IgD-negative memory B cell (primary cell): ENCODE data around the gene FGGY. TPM values are rescaled to one million over a fixed set of nuclear protein-coding genes. Genes with fewer than 3 reads are reported as not detected.

Experiments used
- H3K27ac Mint-ChIP-seq, 3 donors: one replicate each; pipeline ENCODE4 v1.8.0; 2020 to 2022; ENCODE audit warnings: mild to moderate bottlenecking in 3 of 3, mixed read lengths in 3 of 3, moderate library complexity in 1 of 3
- H3K27me3 Mint-ChIP-seq: one replicate; pipeline ENCODE4 v1.8.0; 2021; ENCODE audit warnings: mixed read lengths
- H3K36me3 Mint-ChIP-seq: one replicate; pipeline ENCODE4 v1.8.0; 2020; ENCODE audit warnings: mild to moderate bottlenecking, mixed read lengths
- H3K4me1 Mint-ChIP-seq, 3 donors: one replicate each; pipeline ENCODE4 v1.8.0; 2020 to 2022; ENCODE audit warnings: mixed read lengths in 3 of 3, mild to moderate bottlenecking in 1 of 3
- H3K4me3 Mint-ChIP-seq, 4 donors: one replicate each; pipeline ENCODE4 v1.8.0; 2020 to 2022; ENCODE audit warnings: mild to moderate bottlenecking in 4 of 4, mixed read lengths in 4 of 4, moderate library complexity in 3 of 4
- H3K9me3 Mint-ChIP-seq, 3 donors: one replicate each; pipeline ENCODE4 v1.8.0; 2020 to 2021; ENCODE audit warnings: mixed read lengths in 3 of 3, mild to moderate bottlenecking in 1 of 3
- polyA plus RNA-seq: library from polyadenylated mRNA; unstranded; fragments of 300-500 nt; fragmentation: Illumina TruSeq; gene quantifications from one replicate; pipeline ENCODE4 v1.2.3, GENCODE V29; 2021

Gene FGGY
- polyA plus RNA-seq, 1 donor from 2014 or later = 6.1 TPM

DNA sequence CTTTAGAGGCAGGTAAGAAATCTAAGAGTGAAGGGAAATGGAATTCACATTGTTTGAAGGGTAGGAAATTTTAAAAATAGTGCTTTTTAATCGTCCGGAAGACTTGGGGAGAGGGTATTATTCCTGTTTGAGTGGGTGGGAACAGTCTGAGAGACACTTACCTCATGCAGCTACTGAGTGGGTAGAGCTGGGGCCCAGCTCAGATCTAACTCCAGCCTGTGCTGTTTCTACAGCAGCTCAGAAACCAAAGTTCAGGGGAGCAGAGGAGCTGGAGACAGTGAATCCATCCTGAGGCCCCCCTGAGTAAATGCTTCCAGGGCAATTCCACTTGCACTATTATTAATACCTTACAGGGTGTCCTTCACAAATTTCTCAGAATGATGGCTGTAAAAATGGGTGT is 63.8 kb downstream of the FGGY start:
- Mint-ChIP-seq H3K27ac (no peak overlapping the region), H3K9me3 (no peaks in the 10 kb centered on the region), H3K4me3 (no peak overlapping the region), H3K27me3 (no peaks in the 10 kb centered on the region), H3K36me3 (peaks cover 18% of the 10 kb centered on the region), H3K4me1 (peaks cover 0 to 1% (median 0%) of the 10 kb centered on the region in 3 donors)

DNA sequence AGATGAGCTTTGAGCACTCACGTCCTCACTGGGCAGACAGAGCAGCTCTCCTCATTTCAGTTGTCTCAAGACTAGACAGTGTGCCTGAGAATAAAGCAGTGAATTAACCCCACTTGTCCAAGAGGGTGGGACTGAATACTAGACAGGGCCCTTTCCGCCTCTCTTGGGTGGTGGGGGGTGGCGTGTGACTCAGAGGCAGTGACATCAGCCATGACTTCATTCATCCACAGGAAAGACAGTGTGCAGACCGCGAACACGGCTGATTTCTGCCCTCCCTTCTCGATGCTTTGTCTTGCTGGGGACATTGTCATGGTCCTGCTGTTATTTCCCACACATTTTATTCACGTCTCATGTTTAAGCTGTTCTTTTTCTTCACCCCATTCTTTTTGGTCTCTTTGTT is 64.9 kb downstream of the FGGY start:
- Mint-ChIP-seq H3K9me3 (no peaks in the 10 kb centered on the region), H3K4me3 (no peak overlapping the region), H3K27ac (no peak overlapping the region)

DNA sequence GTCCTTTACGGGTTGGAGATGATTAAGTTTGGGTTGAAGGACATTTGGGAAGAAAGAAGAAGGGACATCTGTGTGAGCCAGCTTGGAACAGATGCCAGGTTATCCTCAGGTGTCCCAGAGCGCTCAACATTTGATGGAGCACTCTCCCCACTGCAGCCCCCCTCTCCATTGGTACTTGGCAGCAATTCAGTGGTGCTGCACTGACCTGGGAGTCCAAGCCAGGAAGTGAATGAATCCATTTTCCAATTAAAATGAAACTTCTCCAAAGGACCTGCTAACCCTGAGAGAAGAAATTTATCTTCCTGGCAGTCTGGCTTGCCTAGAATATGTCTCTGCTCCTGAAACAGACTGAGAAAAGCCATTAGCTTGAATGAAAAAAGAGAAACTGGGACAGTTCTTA is 67.1 kb downstream of the FGGY start:
- no peak overlapping the region for H3K27ac Mint-ChIP-seq
- no peaks in the 10 kb centered on the region for H3K9me3 Mint-ChIP-seq
- peaks cover 0 to 1% (median 0%) of the 10 kb centered on the region in 3 donors for H3K4me1 Mint-ChIP-seq
- peaks cover 24% of the 10 kb centered on the region for H3K36me3 Mint-ChIP-seq
- H3K27me3 Mint-ChIP-seq = no peaks in the 10 kb centered on the region
- H3K4me3 Mint-ChIP-seq = no peak overlapping the region

More for the DNA sequence above, 64.9 kb downstream of the FGGY start:
- Mint-ChIP-seq H3K27me3 (no peaks in the 10 kb centered on the region), H3K4me1 (peaks cover 0 to 1% (median 0%) of the 10 kb centered on the region in 3 donors), H3K36me3 (peaks cover 23% of the 10 kb centered on the region)

DNA sequence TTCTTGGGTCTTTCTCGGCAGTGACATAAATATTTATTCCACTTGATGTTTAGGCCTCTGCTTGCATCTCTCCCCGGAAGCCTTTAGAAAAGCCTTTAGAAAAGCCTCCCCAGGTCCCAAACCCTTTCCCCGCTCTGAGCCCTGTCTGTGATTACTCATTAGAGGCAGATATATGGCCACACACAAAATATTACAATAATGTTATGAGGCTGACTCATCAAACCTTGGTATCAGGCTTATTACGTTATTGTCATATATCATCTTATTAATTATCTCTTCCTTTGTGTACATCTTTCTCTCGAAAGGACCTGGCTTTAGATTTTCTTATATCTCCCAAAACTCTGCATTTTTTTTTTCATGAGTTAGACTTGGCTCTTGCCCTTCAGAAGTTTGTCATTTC is 69.5 kb downstream of the FGGY start:
- Mint-ChIP-seq H3K27me3 (no peaks in the 10 kb centered on the region), H3K27ac (peak overlapping the region in 1 of 3 donors; percentile 7), H3K4me3 (no peak overlapping the region), H3K36me3 (peaks cover 23% of the 10 kb centered on the region), H3K9me3 (no peaks in the 10 kb centered on the region), H3K4me1 (peaks cover 0 to 1% (median 0%) of the 10 kb centered on the region in 3 donors)

DNA sequence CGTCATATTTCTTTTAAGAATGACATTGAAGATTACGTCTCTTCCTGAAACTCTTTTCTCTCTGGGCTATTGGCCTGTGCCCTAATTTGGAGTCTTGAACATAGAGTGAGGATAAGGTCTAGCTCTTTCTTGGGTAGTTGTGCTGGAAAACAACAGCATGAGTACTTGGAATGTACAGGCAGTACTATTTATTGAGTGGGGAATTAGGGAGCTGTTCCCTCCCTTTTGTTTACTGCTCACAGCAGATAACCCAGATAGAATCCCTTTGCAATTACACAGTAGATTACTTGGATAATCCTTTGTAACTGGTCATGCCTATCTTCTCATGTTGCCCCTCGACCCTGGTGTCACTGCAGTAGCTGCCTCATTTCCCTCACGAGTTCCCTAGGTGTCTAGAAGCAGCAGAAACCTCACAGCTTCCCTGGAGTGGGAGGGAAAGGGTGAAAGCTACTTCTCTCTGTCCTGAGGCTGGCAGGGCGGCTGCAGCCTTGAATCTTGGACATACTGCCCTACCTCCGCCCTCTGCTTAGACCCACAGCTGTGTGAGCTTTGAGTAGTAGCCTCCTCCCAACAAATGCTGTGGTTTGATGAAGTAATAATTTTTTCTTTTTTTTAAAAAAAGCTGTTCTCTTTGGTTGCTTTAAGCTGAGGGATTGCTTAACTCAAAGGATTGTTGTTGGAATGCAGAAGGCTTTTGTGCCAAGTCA is 70.6 kb downstream of the FGGY start:
- Mint-ChIP-seq H3K36me3 (peaks cover 17% of the 10 kb centered on the region), H3K27ac (peak overlapping the region in 1 of 3 donors; percentile 56), H3K4me3 (no peak overlapping the region), H3K9me3 (no peaks in the 10 kb centered on the region), H3K4me1 (peaks cover 0 to 1% (median 0%) of the 10 kb centered on the region in 3 donors), H3K27me3 (no peaks in the 10 kb centered on the region)

DNA sequence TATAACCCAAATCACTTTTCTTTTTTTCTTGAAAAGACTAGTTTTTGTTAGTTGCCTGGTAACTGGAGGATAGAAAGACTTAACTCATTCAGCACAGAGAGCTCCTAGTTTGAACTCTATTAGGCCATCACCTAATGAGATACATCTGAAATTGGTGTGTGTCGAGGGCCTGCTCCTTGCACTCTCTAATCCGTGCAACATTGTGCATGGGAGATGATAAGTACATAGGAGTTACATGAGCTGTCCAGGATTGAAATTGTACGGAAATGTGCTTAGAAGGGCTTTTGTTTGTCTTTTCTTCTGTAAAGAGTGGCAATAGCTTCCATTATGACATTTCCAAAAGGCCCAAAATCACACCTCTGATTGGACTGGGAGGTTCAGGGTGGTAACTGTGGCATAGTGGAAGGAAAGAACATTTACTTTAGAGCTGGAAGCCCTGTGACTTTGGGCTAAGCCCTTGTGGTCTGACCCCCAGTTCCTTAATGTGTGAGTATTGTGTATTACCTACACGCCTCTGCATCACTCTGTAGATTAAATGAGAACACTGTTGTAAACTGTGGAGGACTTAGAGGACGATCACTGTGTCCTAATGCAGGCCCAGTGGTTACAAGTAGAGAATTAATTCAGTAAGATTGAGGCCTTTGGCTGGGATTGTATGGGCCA is 71.2 kb downstream of the FGGY start:
- Mint-ChIP-seq H3K4me3 (no peak overlapping the region), H3K9me3 (no peaks in the 10 kb centered on the region), H3K27me3 (no peaks in the 10 kb centered on the region), H3K27ac (peak overlapping the region in 1 of 3 donors; percentile 56), H3K36me3 (peaks cover 19% of the 10 kb centered on the region), H3K4me1 (peaks cover 0 to 1% (median 0%) of the 10 kb centered on the region in 3 donors)

DNA sequence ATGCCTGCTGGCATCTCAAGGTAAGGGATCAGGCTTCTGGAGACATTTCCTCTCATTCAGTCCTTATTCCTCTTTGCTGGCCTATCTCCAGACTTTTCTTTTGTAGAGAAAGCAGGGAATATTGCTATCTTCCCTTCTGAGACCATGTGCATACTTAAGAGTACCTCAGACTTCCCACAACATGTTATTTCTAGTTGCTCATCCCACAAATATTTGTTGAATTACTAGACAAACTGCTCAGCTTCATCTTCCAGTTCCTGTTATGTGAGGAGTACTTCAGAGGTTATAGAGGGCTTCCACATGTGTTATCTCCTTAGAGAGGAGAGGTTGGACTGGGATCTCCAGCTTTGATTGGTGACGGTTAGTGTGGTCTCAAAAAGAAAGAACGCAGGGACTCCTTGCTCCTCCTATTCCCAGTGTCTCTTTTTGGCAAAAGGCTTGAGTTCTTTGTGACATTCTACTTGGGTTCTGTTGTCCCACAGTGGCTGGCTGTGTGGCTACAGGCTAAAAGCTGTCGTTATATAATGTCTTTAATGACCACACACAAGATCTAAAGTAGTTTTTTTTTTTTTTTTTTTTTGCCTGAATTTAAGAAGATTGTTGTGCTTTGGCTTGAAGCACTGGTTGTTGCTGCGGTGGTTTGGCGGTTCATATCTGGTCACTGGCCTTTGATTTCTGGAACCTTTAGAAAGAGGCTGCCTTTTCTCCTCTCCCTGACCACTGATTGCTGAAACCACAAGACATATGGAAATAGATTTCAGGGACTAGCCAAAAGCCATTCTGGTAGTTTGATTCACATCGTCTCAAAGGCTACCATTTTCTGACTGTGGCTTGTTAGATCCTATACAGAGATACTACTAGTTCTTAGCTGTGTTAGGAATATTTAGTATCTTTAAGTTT is 78.7 kb downstream of the FGGY start:
- H3K4me1 Mint-ChIP-seq = no peaks in the 10 kb centered on the region
- H3K4me3 Mint-ChIP-seq = peak overlapping the region in 1 of 4 donors; percentile 33
- peaks cover 8% of the 10 kb centered on the region for H3K36me3 Mint-ChIP-seq
- no peak overlapping the region for H3K27ac Mint-ChIP-seq
- no peaks in the 10 kb centered on the region for H3K27me3 Mint-ChIP-seq
- no peaks in the 10 kb centered on the region for H3K9me3 Mint-ChIP-seq

DNA sequence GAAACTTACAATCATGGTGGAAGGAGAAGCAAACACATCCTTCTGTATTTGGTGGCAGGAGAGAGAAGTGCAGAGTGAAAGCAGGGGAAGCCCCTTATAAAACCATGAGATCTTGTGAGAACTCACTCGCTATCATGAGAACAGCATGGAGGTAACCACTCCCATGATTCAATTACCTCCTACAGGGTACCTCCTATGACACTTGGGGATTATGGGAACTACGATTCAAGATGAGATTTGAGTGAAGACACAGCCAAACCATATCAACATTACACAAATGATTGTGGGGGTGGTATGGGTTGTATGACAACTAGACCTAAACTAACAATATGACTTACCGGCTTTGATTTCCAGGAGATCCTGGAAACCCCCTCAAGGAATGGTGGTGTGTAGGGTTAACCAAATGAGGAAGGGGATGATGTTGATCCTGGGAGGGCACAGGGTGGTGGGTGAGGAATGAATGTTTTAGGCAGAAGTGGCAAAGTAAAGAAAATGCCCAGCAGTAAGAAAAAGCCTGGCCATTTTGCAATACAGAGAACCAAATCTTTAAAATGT is 80.5 kb downstream of the FGGY start:
- H3K9me3 Mint-ChIP-seq = no peaks in the 10 kb centered on the region
- peaks cover 10% of the 10 kb centered on the region for H3K36me3 Mint-ChIP-seq
- H3K27me3 Mint-ChIP-seq = no peaks in the 10 kb centered on the region
- no peaks in the 10 kb centered on the region for H3K4me1 Mint-ChIP-seq
- no peak overlapping the region for H3K4me3 Mint-ChIP-seq
- no peak overlapping the region for H3K27ac Mint-ChIP-seq

DNA sequence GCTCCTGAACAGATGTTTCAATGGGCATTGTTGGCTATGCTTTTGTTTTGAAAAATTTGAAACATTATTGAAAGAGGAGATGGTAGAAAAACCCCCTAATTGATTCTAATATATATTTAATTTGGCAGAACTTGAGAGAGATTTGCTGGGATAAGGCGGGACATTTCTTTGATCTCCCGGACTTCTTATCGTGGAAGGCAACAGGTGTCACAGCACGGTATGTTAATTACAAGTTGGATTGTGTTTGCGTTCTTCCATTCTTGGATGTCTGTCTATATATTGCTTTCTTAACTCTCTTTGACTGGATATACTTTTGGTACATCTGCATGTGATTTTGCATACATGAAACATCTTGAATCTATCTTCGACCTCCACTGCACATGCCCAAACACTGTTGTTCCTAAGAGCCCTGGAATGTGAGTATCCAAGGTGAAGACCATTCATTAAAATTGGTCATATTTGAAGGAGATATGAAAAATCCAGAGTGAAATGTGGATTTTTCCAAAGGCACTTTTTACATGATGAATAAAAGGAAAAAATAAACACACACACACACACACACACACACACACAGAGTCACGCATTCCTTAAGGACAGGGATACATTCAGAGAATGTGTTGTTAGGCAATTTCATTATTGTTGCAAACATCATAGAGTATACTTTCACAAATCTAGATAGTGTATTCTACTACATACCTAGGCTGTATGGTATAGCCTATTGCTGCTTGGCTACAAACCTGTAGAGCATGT is 81.9 kb downstream of the FGGY start:
- Mint-ChIP-seq H3K36me3 (peaks cover 9% of the 10 kb centered on the region), H3K27ac (no peak overlapping the region), H3K4me3 (no peak overlapping the region), H3K4me1 (peaks cover 0 to 1% (median 0%) of the 10 kb centered on the region in 3 donors), H3K27me3 (no peaks in the 10 kb centered on the region), H3K9me3 (no peaks in the 10 kb centered on the region)

DNA sequence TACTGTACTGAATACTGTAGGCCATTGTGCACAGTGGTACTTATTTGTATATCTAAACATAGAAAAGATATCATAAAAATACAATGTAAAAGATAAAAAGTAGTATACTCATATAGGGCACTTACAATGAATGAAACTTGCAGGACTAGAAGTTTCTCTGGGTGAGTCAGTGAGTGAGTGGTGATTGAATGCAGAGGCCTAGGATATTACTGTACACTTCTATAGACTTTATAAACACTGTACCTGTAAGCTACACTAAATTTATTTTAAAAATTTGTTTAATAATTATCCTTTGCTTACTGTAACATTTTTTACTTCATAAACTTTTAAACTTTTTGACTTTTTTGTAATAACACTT is 82.5 kb downstream of the FGGY start:
- no peaks in the 10 kb centered on the region for H3K9me3 Mint-ChIP-seq
- H3K36me3 Mint-ChIP-seq = peaks cover 9% of the 10 kb centered on the region
- H3K27me3 Mint-ChIP-seq = no peaks in the 10 kb centered on the region
- H3K4me3 Mint-ChIP-seq = no peak overlapping the region
- no peak overlapping the region for H3K27ac Mint-ChIP-seq
- peaks cover 0 to 3% (median 2%) of the 10 kb centered on the region in 3 donors for H3K4me1 Mint-ChIP-seq

DNA sequence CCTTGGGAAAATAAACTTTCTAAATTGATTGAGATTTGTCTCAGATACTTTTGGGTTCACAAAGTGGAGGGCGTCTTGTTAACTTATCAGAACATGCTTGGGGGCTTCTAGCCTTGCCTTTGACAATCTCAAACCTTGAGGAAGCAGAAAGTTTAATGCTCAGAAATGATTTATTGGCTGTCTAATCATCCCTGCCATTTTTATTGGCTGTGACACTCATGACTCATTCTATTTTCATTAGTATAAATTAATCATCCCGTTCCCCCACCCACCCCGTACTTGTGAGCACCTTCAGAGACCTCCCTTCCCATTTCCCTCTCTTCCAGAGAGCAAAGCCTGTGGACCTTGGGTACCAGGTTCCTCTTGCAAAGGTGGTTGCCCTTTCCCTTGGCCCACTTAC is 87.1 kb downstream of the FGGY start:
- H3K27ac Mint-ChIP-seq = peak overlapping the region in 1 of 3 donors; percentile 14

DNA sequence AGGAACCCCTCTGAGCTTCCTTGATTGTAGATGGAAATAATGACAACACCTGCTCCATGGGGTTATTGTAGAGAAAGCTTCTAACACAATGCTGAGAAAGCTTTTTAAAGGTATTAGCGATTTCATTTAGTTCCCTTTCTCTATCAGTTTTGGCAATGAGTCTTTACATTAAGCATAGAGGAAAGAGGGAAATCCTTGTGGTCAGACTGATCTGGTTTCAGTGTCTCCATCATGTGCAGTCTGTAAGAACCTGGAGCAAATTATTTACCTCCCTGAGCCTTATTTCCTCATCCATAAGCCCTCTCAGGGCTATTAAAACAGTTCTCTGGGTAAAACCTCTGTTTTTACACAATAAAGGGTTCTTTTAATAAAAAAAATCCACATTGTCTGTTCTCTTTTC is 87.5 kb downstream of the FGGY start:
- no peak overlapping the region for H3K27ac Mint-ChIP-seq
- peaks cover 0 to 7% (median 2%) of the 10 kb centered on the region in 3 donors for H3K4me1 Mint-ChIP-seq
- H3K4me3 Mint-ChIP-seq = no peak overlapping the region
- H3K9me3 Mint-ChIP-seq = no peaks in the 10 kb centered on the region
- H3K36me3 Mint-ChIP-seq = peaks cover 15% of the 10 kb centered on the region
- H3K27me3 Mint-ChIP-seq = no peaks in the 10 kb centered on the region

More for the DNA sequence above, 87.1 kb downstream of the FGGY start:
- peaks cover 0 to 7% (median 2%) of the 10 kb centered on the region in 3 donors for H3K4me1 Mint-ChIP-seq
- H3K36me3 Mint-ChIP-seq = peaks cover 11% of the 10 kb centered on the region
- no peaks in the 10 kb centered on the region for H3K9me3 Mint-ChIP-seq
- H3K4me3 Mint-ChIP-seq = no peak overlapping the region
- no peaks in the 10 kb centered on the region for H3K27me3 Mint-ChIP-seq

DNA sequence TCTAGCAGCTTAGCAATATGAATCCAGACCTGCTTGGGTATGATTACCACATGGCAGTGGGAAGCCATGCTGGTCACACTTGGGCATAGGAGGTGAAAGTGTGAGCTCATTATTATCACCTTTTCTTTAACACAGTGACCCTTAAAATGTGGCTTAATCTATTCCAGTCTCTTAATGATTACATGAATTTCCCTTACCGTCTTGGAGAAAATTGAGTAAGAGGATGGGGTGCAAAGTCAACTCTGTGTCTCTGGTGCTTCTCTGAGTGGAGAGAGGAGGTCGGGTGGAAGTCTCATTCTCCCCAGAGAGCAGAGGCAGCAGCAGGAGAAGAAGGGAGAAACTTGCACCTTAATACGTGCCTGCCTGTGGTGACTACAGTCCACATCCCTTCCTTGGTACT is 91.3 kb downstream of the FGGY start:
- Mint-ChIP-seq H3K36me3 (peaks cover 11% of the 10 kb centered on the region), H3K4me3 (no peak overlapping the region), H3K4me1 (peaks cover 7 to 8% (median 7%) of the 10 kb centered on the region in 3 donors), H3K9me3 (no peaks in the 10 kb centered on the region), H3K27ac (no peak overlapping the region), H3K27me3 (no peaks in the 10 kb centered on the region)

DNA sequence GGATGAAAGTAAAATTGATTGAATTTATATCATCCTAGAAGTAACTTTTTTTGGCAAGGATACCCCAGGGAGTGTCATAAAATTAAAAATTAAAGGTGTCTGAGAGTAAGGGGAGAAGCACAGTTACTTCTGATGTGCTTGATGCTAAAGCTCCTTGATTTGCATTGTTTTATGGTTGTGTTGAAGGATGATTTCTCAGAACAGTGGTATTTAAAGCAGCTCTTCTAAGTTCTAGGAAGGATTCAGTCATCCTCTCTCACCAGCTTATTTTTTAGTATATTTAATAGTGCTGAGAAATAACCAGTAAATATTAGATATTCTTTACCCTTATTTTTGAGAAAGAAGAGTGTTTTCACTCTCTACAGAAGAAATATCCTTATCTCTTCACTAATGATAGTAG is 93.0 kb downstream of the FGGY start:
- Mint-ChIP-seq H3K4me3 (peak overlapping the region in 1 of 4 donors; percentile 17), H3K9me3 (no peaks in the 10 kb centered on the region), H3K4me1 (peaks cover 6 to 10% (median 8%) of the 10 kb centered on the region in 3 donors), H3K27me3 (no peaks in the 10 kb centered on the region), H3K27ac (no peak overlapping the region), H3K36me3 (peaks cover 15% of the 10 kb centered on the region)
